Endothelial cell of umbilical vein (primary cell): Measurements from ENCODE around the gene PNPLA3.

Experiments used
- EZH2 ChIP-seq: IDR thresholded peaks from 2 replicates; pipeline ENCODE4 v1.6.1; 2012; ENCODE audit warnings: borderline replicate concordance, low read depth, mild to moderate bottlenecking, moderate library complexity, low read length, inconsistent platforms; ENCODE audit not compliant: severe bottlenecking
- FOS ChIP-seq: IDR thresholded peaks from 2 replicates; pipeline ENCODE4 v1.6.1; 2011; ENCODE audit warnings: mild to moderate bottlenecking, low read length, moderate library complexity, borderline replicate concordance; ENCODE audit not compliant: insufficient read depth
- MYC ChIP-seq: IDR thresholded peaks from one replicate; pipeline ENCODE4 v1.6.1; 2011; ENCODE audit warnings: mild to moderate bottlenecking, low read depth, low read length
- POLR2A ChIP-seq: IDR thresholded peaks from 2 replicates; pipeline ENCODE4 v1.6.1; 2012; ENCODE audit warnings: low read depth, mild to moderate bottlenecking, control low read depth, low read length
- POLR2AphosphoS5 ChIP-seq: IDR thresholded peaks from 2 replicates; pipeline ENCODE4 v1.6.1; 2012; ENCODE audit warnings: low read depth, mild to moderate bottlenecking, control low read depth, low read length, moderate library complexity; ENCODE audit not compliant: insufficient read depth
- TF ChIP-seq, protein P1 (sequence below), 2 donors: IDR thresholded peaks; 1 replicate in 1 of 2; 2 replicates in 1 of 2; pipeline ENCODE4 v1.5.1; 2011; ENCODE audit warnings: low read length in 2 of 2, mild to moderate bottlenecking in 2 of 2, moderate library complexity in 2 of 2, control low read depth in 1 of 2, inconsistent platforms in 1 of 2, low read depth in 1 of 2; ENCODE audit not compliant: insufficient read depth in 1 of 2; ENCODE audit errors: extremely low read depth in 1 of 2

DNA sequence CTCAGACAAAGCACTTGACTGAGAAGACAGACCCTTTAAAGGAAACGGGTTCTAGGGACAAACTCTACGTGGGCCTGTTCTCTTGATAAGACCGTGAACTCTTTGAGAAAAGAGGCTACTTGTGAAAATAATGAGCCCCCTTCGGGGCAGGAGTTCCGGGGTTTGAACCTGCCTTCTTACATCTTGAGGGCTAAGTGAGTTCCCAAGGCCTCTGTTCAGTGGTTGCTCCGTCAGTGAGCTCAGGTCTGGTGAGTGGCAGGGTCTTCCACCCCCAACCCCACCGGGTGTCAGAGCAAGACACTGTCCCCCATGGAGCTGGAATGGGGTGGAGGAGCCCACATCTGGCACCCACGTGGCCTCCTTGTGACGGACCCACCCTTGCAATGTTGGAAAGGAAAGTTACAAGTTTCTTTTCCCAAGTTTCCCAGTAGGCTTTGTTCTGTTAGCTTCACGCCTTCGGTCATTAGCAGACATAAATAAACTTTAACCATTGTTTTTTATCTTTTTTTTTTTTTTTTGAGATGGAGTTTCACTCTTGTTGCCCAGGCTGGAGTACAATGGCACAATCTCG, 25.3 kb downstream of the PNPLA3 start:
- TF ChIP-seq POLR2A (no peak), EZH2 (no peak), MYC (no peak), POLR2AphosphoS5 (no peak), FOS (no peak)
- TF ChIP-seq, protein P1, sequence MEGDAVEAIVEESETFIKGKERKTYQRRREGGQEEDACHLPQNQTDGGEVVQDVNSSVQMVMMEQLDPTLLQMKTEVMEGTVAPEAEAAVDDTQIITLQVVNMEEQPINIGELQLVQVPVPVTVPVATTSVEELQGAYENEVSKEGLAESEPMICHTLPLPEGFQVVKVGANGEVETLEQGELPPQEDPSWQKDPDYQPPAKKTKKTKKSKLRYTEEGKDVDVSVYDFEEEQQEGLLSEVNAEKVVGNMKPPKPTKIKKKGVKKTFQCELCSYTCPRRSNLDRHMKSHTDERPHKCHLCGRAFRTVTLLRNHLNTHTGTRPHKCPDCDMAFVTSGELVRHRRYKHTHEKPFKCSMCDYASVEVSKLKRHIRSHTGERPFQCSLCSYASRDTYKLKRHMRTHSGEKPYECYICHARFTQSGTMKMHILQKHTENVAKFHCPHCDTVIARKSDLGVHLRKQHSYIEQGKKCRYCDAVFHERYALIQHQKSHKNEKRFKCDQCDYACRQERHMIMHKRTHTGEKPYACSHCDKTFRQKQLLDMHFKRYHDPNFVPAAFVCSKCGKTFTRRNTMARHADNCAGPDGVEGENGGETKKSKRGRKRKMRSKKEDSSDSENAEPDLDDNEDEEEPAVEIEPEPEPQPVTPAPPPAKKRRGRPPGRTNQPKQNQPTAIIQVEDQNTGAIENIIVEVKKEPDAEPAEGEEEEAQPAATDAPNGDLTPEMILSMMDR (IDR thresholded peaks at IDR 0.05; ENCODE audit: extremely low read depth in 1 of 2, insufficient read depth in 1 of 2, low read depth in 1 of 2, low read length in 2 of 2), result no peak
